Loucy (cell line): ENCODE data around the gene AP4B1.

Experiments used
- H2AFZ ChIP-seq: fragments of 200-600 bp; sonication (generic); 2 replicates; pipeline ENCODE4 v1.6.0; 2016; ENCODE audit warnings: antibody characterized with exemption, mild to moderate bottlenecking, low read length, moderate library complexity
- H3F3A ChIP-seq: fragments of 200-600 bp; 2 replicates; pipeline ENCODE4 v1.6.0; 2016; ENCODE audit warnings: antibody characterized with exemption, low read depth, mild to moderate bottlenecking
- H3K27me3 ChIP-seq: fragments of 200-600 bp; sonication (generic); 2 replicates; pipeline ENCODE4 v1.6.1; 2014; ENCODE audit warnings: low read length, mild to moderate bottlenecking; ENCODE audit not compliant: insufficient read depth, poor library complexity, severe bottlenecking
- H3K36me3 ChIP-seq: fragments of 200-600 bp; sonication (generic); 2 replicates; pipeline ENCODE4 v1.6.1; 2016; ENCODE audit warnings: low read length; ENCODE audit not compliant: insufficient read depth
- H3K4me1 ChIP-seq: fragments of 200-600 bp; sonication (generic); 2 replicates; pipeline ENCODE4 v1.5.1; 2014; ENCODE audit warnings: low read length, mild to moderate bottlenecking; ENCODE audit not compliant: insufficient read depth, poor library complexity, severe bottlenecking
- H3K4me2 ChIP-seq: fragments of 200-600 bp; sonication (generic); 2 replicates; pipeline ENCODE4 v1.6.0; 2014; ENCODE audit warnings: antibody characterized with exemption, low read length, low read depth, mild to moderate bottlenecking; ENCODE audit not compliant: poor library complexity, severe bottlenecking
- H3K4me3 ChIP-seq: fragments of 200-600 bp; sonication (generic); 2 replicates; pipeline ENCODE4 v1.5.1; 2014; ENCODE audit warnings: low read length, mild to moderate bottlenecking, mixed read lengths; ENCODE audit not compliant: poor library complexity, severe bottlenecking
- H3K79me2 ChIP-seq: fragments of 200-600 bp; sonication (generic); 2 replicates; pipeline ENCODE4 v1.6.1; 2014; ENCODE audit warnings: low read length; ENCODE audit not compliant: insufficient read depth
- H3K9ac ChIP-seq: fragments of 200-600 bp; sonication (generic); 2 replicates; pipeline ENCODE4 v1.6.0; 2014; ENCODE audit warnings: mild to moderate bottlenecking, low read depth, low read length, moderate library complexity; ENCODE audit not compliant: poor library complexity, severe bottlenecking
- H3K9me2 ChIP-seq: fragments of 200-600 bp; sonication (generic); replicated peaks from 2 replicates; pipeline ENCODE4 v1.6.1; 2016; ENCODE audit warnings: low read depth, low read length, mixed read lengths
- H3K9me3 ChIP-seq: fragments of 200-600 bp; sonication (generic); 2 replicates; pipeline ENCODE4 v1.6.1; 2014; ENCODE audit warnings: mild to moderate bottlenecking, antibody characterized with exemption, low read length, low read depth; ENCODE audit not compliant: insufficient read depth
- H4K20me1 ChIP-seq: fragments of 200-600 bp; sonication (generic); 2 replicates; pipeline ENCODE4 v1.6.0; 2014; ENCODE audit warnings: antibody characterized with exemption, low read length, mild to moderate bottlenecking; ENCODE audit not compliant: insufficient read depth, poor library complexity, severe bottlenecking
- CTCF ChIP-seq: fragments of 200-600 bp; sonication (generic); conservative IDR thresholded peaks from 2 replicates; pipeline ENCODE4 v1.5.1; 2014; ENCODE audit warnings: mild to moderate bottlenecking, antibody characterized with exemption, low read length
- EZH2phosphoT487 ChIP-seq: fragments of 200-600 bp; IDR thresholded peaks from 2 replicates; pipeline ENCODE4 v1.6.1; 2018; ENCODE audit warnings: antibody characterized with exemption, mild to moderate bottlenecking, moderate library complexity, borderline replicate concordance

Gene AP4B1

DNA sequence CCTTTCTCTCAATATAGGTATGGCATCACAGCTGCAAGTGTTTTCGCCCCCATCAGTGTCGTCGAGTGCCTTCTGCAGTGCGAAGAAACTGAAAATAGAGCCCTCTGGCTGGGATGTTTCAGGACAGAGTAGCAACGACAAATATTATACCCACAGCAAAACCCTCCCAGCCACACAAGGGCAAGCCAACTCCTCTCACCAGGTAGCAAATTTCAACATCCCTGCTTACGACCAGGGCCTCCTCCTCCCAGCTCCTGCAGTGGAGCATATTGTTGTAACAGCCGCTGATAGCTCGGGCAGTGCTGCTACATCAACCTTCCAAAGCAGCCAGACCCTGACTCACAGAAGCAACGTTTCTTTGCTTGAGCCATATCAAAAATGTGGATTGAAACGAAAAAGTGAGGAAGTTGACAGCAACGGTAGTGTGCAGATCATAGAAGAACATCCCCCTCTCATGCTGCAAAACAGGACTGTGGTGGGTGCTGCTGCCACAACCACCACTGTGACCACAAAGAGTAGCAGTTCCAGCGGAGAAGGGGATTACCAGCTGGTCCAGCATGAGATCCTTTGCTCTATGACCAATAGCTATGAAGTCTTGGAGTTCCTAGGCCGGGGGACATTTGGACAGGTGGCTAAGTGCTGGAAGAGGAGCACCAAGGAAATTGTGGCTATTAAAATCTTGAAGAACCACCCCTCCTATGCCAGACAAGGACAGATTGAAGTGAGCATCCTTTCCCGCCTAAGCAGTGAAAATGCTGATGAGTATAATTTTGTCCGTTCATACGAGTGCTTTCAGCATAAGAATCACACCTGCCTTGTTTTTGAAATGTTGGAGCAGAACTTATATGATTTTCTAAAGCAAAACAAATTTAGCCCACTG, 36.0 kb upstream of the AP4B1 start:
- peaks cover 48% of the 10 kb centered on the region for H3K4me1 ChIP-seq
- H3K79me2 ChIP-seq, result peaks cover 95% of the 10 kb centered on the region
- 0 out of 2 replicates have a peak, but pooled peaks cover 4% of the 10 kb centered on the region for H3K9me3 ChIP-seq
- H3K9ac ChIP-seq, result no peak overlapping the region
- H3K4me2 ChIP-seq, result peak overlapping the region; percentile 16
- H3K9me2 ChIP-seq, result no peaks in the 10 kb centered on the region
- TF ChIP-seq EZH2phosphoT487, result no peak
- H3K36me3 ChIP-seq, result peaks cover 44% of the 10 kb centered on the region
- H3K4me3 ChIP-seq, result no peak overlapping the region
- H4K20me1 ChIP-seq, result peaks cover 86% of the 10 kb centered on the region
- peaks cover 3% of the 10 kb centered on the region; the same call in 1 of the 2 replicates for H3F3A ChIP-seq
- no peaks in the 10 kb centered on the region for H3K27me3 ChIP-seq
- H2AFZ ChIP-seq, result no peak overlapping the region

- H3K9me3 ChIP-seq, result 0 out of 2 replicates have a peak, but pooled peaks cover 1% of the 10 kb centered on the region
- H3K79me2 ChIP-seq, result peaks cover 97% of the 10 kb centered on the region
- peak overlapping the region; percentile 100 for H3K4me2 ChIP-seq
- peaks cover 96% of the 10 kb centered on the region for H4K20me1 ChIP-seq
- no peaks in the 10 kb centered on the region for H3K27me3 ChIP-seq
- no peak overlapping the region for H3K9ac ChIP-seq
- H3K4me1 ChIP-seq, result peaks cover 66% of the 10 kb centered on the region
- TF ChIP-seq EZH2phosphoT487 (no peak), CTCF (no peak)
- H3F3A ChIP-seq, result peaks cover 3% of the 10 kb centered on the region; the same call in 1 of the 2 replicates
- H3K4me3 ChIP-seq, result no peak overlapping the region
- peaks cover 24% of the 10 kb centered on the region for H3K36me3 ChIP-seq
- no peaks in the 10 kb centered on the region for H3K9me2 ChIP-seq
- H2AFZ ChIP-seq, result no peak overlapping the region
Observed at GRCh38 chr1:113938192-113938591, 33.6 kb upstream of the AP4B1 start.

- Histone ChIP-seq H3K4me3 (peak overlapping the region; percentile 45), H2AFZ (no peak overlapping the region), H3F3A (peaks cover 3% of the 10 kb centered on the region; the same call in 1 of the 2 replicates), H3K27me3 (no peaks in the 10 kb centered on the region), H3K36me3 (peaks cover 15% of the 10 kb centered on the region), H3K4me2 (peak overlapping the region; percentile 100), H3K9me3 (no peaks in the 10 kb centered on the region), H3K9ac (peak overlapping the region; percentile 16), H3K4me1 (peaks cover 76% of the 10 kb centered on the region), H3K79me2 (peaks cover 97% of the 10 kb centered on the region), H4K20me1 (peaks cover 95% of the 10 kb centered on the region), H3K9me2 (no peaks in the 10 kb centered on the region)
- no peak for TF ChIP-seq CTCF
- TF ChIP-seq EZH2phosphoT487, result no peak
Observed at GRCh38 chr1:113937146-113937545, 32.5 kb upstream of the AP4B1 start.
